HG03064 (cell line): Measurements from ENCODE around the gene EMSY.

Experiments used
- ATAC-seq: cut with Tn5 transposase; IDR thresholded peaks from one replicate; pipeline ENCODE4 v1.9.1; 2021; ENCODE audit warnings: low read depth; ENCODE audit not compliant: unreplicated experiment

Gene EMSY

GRCh38 chr11:76512851-76513653 is 68.2 kb downstream of the EMSY start:
- no peak for ATAC-seq

DNA sequence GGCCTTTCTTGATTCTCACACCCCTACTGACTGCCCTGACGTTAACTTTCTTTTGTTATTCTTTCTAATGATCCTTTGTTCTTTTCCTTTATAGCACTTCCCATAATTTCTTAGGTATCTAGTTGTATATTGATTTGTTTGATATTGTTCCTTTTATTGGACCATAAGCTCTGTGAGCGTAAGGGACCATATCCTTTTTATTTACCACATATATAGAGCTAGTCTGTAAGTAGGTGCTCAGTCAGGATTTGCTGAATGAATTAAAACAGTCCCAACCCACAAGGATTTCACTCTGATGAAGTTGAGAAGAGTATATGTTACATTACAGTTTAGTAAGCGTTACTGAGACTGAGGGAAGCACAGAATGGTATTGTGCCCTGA is 68.8 kb downstream of the EMSY start:
- no peak for ATAC-seq

DNA sequence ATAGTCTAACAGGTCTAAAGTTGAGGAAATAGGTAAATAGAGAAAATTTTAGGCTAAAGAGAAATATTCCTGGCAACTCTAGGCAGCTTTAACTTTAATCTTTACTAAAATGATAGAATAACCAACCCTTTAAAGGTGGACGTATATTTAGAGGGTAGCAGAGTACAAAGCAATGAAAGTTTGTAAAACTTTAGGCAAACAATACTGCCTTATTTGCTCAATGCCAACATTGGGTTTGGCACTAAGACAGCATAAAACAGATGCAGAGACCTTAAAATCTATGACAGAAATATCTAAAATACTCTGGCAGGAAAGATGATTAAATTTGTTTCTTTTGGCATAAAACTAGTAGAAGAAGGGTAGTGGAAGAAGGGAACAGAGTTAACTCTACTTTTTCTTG is 70.7 kb downstream of the EMSY start:
- ATAC-seq, result no peak

DNA sequence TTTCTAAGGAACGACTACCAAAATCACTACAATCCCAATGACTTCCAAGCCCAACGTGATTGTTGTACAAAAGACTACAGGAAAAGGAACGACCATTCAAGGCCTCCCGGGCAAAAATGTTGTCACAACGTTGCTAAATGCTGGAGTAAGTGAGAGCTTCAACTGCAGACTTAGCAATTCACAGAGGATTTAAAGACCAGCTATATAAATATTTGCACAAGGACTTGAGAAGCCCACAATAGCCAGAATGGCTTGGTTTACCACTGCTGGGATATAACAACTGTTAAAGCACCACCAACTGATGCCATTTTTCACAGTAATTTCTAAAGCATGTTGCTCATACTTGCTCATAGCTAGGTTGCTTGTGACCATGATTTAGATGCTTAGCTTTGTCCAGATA is 78.3 kb downstream of the EMSY start:
- ATAC-seq, result no peak

DNA sequence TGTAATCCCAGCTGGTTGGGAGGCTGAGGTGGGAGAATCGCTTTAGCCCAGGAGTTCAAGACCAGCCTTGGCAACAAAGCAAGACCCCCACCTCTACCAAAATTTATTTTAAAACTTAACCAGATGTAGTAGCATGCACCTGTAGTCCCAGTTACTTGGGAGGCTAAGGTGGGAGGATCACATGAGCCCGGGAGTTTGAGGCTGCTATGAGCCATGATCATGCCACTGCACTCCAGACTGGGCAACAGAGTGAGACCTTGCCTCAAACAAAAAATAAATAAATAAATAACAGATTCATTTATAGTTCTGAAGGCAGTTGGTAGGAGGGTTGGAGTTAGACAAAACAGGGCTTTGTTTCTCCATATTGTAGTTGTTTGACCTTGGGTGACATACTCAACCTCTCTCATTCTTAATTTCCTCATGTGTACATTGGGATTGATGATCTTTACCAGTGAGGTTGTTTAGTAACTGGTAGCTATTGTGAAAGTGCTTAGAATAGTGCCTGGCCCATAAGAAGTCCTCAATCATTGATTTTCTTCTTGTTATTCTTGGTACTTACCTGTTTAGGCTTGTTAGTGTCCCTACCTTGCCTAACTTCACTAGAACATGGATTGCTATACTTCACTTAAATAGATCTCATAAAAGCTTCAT is 79.1 kb downstream of the EMSY start:
- ATAC-seq, result no peak

DNA sequence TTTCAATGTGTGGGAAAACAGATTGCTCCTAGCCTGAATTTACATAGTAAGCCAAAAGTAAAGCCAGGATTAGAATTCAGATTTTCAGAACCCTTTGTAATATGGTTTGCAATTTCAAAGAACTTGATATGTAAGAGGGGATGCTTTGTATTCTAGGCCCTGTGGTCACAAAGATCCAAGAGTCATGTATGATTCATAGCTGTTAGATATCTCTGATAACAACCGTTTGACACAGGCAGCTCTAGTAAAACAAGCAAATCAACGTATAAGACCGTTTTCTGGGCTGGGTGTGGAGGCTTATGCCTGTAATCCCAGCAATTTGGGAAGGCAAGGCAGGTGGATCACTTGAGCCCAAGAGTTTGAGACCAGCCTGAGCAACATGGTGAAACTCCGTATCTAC is 79.6 kb downstream of the EMSY start:
- no peak for ATAC-seq

DNA sequence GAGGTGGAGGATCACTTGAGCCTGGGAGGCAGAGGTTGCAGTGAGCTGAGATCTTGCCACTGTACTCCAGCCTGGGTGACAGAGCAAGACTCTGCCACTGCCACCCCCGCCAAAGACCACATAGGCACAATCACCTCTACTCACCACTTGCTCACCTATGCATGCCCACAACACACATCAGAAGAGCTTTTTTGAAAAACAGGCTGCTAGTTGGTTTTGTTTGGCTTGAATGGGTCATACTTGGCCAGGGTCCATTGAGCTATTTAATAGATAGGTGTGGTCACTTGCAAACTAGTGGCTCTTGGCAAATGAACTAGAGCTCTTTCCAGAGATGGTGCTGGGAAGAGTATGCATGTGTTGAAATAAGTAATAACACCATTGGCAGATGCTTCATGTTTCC is 80.1 kb downstream of the EMSY start:
- no peak for ATAC-seq

DNA sequence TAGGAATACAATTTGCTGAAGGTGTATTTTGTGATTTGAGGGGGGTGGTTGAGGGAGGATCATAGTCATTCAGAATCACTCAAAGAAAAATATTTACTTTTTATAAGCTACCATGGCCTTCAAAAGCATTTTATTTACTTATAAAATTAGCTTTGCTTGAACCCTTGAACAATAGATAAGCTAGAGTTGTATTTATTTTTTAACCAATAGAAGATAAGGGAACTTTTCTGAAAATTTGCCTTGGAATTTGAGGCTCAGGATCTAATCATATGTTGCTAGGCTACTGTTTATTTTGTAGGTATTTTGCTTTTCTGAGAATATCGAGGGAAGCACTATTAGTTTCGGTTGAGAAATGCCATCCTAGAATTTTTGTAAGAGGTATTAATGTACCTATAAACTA is 82.1 kb downstream of the EMSY start:
- ATAC-seq, result no peak

GRCh38 chr11:76542436-76542835 is 97.6 kb downstream of the EMSY start:
- ATAC-seq, result no peak

DNA sequence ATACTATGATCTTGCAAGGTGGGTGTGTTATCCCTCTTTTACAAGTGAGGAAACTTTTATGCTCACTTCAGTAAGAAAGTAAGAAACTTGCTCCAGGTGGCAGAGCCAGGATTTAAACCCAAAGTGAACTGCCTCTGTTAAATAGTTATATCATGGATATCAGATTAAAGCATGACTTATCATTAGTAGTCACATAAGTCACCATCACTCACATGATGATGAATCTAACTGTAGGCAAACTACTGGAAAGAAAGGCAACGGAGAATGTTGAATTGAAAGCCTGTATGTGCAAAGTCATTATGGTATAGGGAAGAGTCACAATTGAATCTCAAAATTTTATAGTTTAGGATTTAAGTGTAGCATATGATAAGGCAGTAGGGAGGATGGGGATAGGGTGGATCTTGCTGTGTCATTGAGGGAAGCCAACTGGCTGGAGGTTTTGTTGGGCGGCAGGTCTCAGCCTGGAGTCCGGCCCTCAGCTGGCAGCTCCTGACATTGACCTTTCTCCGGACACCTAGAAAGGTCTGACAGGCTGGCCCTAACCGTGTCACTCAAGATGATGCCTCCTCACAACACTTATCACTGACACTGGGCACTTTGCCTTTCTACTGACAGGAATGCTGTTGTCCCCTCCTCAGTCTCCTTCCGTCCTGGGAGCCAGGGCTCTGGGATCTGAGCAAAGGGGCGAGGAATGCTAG is 98.3 kb downstream of the EMSY start:
- no peak for ATAC-seq

- no peak for ATAC-seq
Measured at GRCh38 chr11:76550781-76551180, 106.0 kb downstream of the EMSY start.

DNA sequence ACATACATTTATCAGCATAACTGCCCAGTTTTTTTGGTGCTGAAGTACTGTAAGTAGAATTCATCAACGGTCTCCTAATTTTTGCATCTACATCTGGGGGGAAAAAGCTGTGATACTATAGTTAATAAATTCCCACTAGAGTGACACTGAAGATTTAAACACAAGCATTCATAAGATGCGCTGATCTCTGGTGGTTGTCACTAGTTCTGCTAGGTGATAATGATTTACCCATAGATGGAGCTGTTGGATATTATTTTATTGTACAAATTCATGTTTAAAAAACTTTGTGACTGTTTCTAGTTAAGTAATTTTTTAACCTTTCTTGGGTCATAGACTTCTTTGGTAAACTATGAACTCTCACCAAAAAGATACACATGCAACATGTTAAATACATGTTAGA is 106.6 kb downstream of the EMSY start:
- ATAC-seq, result no peak

DNA sequence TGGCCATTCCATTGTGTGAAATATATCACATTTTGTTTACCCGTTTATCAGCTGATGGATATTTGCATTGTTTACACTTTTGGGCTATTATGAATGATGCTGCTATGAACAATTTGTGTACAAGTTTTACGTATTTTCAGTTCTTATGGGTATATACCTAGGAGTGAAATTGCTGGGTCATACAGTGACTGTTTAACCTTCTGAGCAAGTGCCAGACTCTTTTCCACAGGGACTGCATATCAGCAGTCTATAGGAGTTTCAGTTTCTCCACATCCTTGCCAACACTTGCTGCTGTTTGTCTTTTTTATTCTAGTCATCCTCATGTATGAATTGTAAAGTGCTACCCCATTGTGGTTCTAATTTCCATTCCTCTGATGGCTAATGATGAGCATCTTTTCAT is 108.2 kb downstream of the EMSY start:
- ATAC-seq, result no peak

GRCh38 chr11:76553554-76554476 is 109.0 kb downstream of the EMSY start:
- ATAC-seq, result no peak

DNA sequence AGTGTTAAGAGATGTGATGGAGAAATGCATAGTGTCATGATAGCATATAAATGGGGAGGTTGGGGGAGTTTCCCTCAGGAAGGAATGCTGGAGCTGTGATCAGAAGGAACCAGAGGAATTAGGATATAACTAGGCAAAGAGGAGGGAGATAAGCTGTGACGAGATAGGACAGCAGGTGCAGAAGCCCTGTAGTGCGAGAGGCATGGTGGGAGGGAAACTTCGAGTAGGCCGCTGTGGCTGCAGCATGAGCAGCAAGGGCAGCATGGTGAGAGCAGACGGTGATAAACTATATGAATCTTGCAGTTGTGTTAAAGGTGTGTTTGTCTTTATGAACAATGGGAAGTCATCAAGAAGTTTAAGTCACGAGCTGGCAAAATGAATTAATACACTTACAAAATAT is 109.9 kb downstream of the EMSY start:
- no peak for ATAC-seq

DNA sequence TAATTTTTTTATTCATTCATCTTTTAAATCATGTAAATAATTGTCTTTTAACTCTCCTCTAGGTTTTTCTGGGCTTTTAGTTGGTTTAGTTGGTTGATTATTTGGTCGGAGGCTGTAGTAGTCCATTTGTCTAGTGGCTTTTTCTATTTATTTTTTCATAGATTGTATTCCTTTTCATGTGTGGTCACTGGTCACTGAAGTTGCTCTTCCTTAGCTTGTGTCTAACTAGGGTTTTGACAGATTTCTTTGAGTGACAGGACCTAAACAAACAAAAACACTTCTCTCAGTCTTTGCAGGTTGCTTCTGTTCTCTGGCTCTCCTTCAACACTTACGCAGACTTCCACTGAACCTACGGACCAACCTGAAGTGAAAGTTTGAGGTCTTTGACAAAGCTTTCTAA is 112.6 kb downstream of the EMSY start:
- ATAC-seq, result no peak

GRCh38 chr11:76558473-76558872 is 113.7 kb downstream of the EMSY start:
- ATAC-seq, result no peak

DNA sequence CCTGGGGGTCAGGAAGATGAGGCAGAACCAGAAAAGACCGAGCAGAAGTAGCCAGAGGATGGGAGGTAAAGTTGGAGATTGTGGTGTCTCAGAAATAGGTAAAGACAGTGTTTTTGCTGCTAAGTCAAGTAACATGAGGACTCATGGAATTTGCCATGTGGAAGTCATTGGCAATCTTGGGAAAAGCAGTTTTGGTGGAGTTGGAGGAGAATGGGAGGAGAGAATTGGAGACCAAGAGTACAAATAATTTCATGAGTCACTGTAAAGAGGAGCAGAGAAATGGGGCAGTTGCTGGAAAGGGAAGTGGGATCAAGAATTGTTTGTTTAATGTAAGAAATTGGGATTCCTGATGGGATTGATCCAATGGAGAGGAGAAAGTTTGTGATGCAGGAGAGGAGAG is 114.1 kb downstream of the EMSY start:
- ATAC-seq, result no peak

DNA sequence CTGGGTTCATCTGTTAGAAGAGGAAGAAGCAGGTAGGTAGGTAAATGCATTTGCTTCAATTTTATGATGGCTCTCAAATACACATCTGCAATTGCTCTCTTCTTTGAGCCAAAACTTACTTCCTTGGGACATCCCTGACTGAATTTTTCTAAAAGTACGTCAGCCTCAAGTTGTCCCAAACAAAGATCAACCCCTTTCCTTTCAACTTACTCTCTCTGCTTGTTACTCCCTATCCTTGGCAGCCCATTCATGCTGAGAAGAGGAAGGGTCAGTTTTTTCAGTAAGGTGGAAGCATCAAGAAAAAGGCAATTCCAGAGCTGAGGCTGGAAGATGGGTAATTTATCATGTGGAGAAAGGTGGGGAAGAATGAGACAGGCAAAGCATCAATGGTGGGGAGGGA is 114.5 kb downstream of the EMSY start:
- ATAC-seq, result no peak

DNA sequence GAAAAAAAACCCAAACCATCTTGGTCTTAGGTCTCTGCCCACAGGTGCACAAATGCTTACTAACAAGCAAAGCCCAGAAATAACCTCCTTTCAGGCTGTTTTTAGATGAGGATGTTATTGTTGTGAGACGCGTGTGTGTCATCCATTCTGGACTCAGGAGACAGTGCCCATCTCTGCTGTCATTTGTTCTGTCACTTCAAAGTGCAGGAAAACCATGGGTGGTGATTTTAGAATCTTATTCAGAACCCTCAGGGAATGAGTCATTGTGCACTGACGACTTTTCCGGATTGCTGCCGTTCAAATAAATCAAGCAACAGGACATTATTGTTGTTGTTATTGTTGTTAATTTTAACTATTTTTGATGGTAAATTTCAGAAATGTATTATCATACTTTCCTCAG is 115.4 kb downstream of the EMSY start:
- no peak for ATAC-seq

GRCh38 chr11:76561245-76561644 is 116.4 kb downstream of the EMSY start:
- no peak for ATAC-seq
